Measurements from ENCODE around the gene OR10H4.
"Not testable (repeated sequence)": the region's sequence is repeated elsewhere in the genome, so short reads cannot be mapped to it uniquely, and the experiment has no call there.

- not testable (repeated sequence) for TF ChIP-seq CTCF, POLR2A (IDR thresholded peaks at IDR 0.05)
Measured at GRCh38 chr19:15933761-15934331, 15.0 kb upstream of the OR10H4 start.
